Heart right ventricle (tissue), 16 donors: ENCODE data around the gene IGF2R. TPM values are rescaled to one million over a fixed set of nuclear protein-coding genes. Genes with fewer than 3 reads are reported as not detected.
"Not testable (repeated sequence)": the region's sequence is repeated elsewhere in the genome, so short reads cannot be mapped to it uniquely, and the experiment has no call there.

Source experiments
- ATAC-seq, 8 donors: fragments of 200-7000 bp; cut with Tn5 transposase; one replicate each; pipeline ENCODE4 v1.9.1; 2020; ENCODE audit warnings: mild to moderate bottlenecking in 8 of 8, moderate library complexity in 8 of 8, moderate number of reproducible peaks in 1 of 8
- DNase-seq, 2 donors: peaks; one replicate each; pipeline ENCODE4 v3.0.0-alpha.2; 2020
- H3K27ac ChIP-seq, 10 donors: fragments of 200-600 bp; sonication (generic) in 2 of 10; one replicate each; pipeline versions ENCODE4 v1.5.0 to v1.8.0; 2020 to 2022; ENCODE audit warnings: mild to moderate bottlenecking in 3 of 10
- H3K27me3 ChIP-seq, 7 donors: fragments of 200-600 bp; one replicate each; pipeline ENCODE4 v1.8.0; 2021 to 2022; ENCODE audit warnings: mild to moderate bottlenecking in 2 of 7
- H3K36me3 ChIP-seq, 9 donors: fragments of 200-600 bp; sonication (generic) in 1 of 9; one replicate each; pipeline versions ENCODE4 v1.5.0 to v1.8.0; 2020 to 2022; ENCODE audit warnings: mild to moderate bottlenecking in 2 of 9
- H3K4me1 ChIP-seq, 9 donors: fragments of 200-600 bp; sonication (generic) in 1 of 9; one replicate each; pipeline versions ENCODE4 v1.5.0 to v1.8.0; 2020 to 2022; ENCODE audit warnings: mild to moderate bottlenecking in 4 of 9
- H3K4me3 ChIP-seq, 10 donors: fragments of 200-600 bp; sonication (generic) in 2 of 10; one replicate each; pipeline versions ENCODE4 v1.5.0 to v1.8.0; 2020 to 2022; ENCODE audit warnings: mild to moderate bottlenecking in 7 of 10, moderate library complexity in 2 of 10
- H3K9me3 ChIP-seq, 11 donors: fragments of 200-600 bp in 10 of 11; sonication (generic) in 2 of 11; one replicate each; pipeline versions ENCODE4 v1.5.0 to v1.8.0; 2013 to 2022; ENCODE audit warnings: mild to moderate bottlenecking in 2 of 11, control low read depth in 1 of 11, moderate library complexity in 1 of 11
- CTCF ChIP-seq, 9 donors: fragments of 200-600 bp; sonication (generic) in 2 of 9; IDR thresholded peaks; one replicate each; pipeline versions ENCODE4 v1.5.0 to v1.8.0; 2021 to 2022; ENCODE audit warnings: antibody characterized with exemption in 9 of 9, mild to moderate bottlenecking in 5 of 9, moderate library complexity in 1 of 9
- WGBS, 2 donors: extraction: QIAGEN DNeasy Blood & Tissue Kit; methylation state at CpG; one replicate each; pipeline ENCODE4 v1.1.7; 2013; ENCODE audit warnings: inconsistent platforms in 1 of 2; 5-methylcytosine and 5-hydroxymethylcytosine counted together
- intact Hi-C, 10 donors: fragments of 100-400 bp; cut with DNase I; formaldehyde crosslinking; loops; one replicate each; pipeline versions ENCODE4 v1.11.1 to v1.14.2; 2022
- polyA plus RNA-seq, 2 donors: library from polyadenylated mRNA; stranded (reverse); fragments of 200-250 nt; gene quantifications; one replicate each; pipeline ENCODE4 v1.2.3, GENCODE V29; 2013
- total RNA-seq, 10 donors: library from RNA; stranded (reverse); fragmentation: NEBNext Ultra II Directional in 3 of 10; extraction: Animal tissue kit (Norgen Biotek cat#: 25700) in 3 of 10; gene quantifications; one replicate each; pipeline versions ENCODE4 v1.2.1 to v1.2.4, GENCODE V29; 2021 to 2023
- donor health status: Arrhythmogenic right ventricular cardiomyopathy.
- donor health status: ischemic (EF 13 %, LVEDD 7.1; RV severe dilation, severe dysfunction).
- donor health status: healthy with polysubstance abuse.
- donor health status: DM: no; HTN: yes; CAD: no.
- donor health status: DM: no; HTN: no; CAD: no.
- donor health status: ischemic (EF 25% LVEDD 6.9; RV normal size, moderate dysfunction).
- donor health status: ischemic (EF 25% LVEDD 5.7; RV mildly dilated, moderate dysfunction).
- donor health status: healthy.
- donor health status: DM: yes; HTN: yes; CAD: no.
- donor health status: Ischemic cardiomyopathy.
- donor health status: ischemic (EF 35%, LVEDD 5.7; RV mildly dilated, moderate dysfunction).
- donor health status: nonischemic (EF 11% LVEDD 7.7; RV severe dilation, severe dysfunction).
- donor health status: DM: yes; HTN: yes; CAD: no.
- donor health status: PGD.
- donor health status: ischemic (EF 29% LVEDD 5.4; RV normal size, mild dysfunction).
- donor health status: nonischemic (EF 23%, LVEDD 6.1; RV moderate dilation, normal function).

Gene IGF2R
- total and polyA plus RNA-seq, 12 donors = 13.7 to 95.6 (median 70.2) TPM

- H3K27ac ChIP-seq = no peak overlapping the region
- WGBS, 2 donors = 91 to 94% methylated on average over 2 of the region's 2 CpGs
- no peak for TF ChIP-seq CTCF (IDR thresholded peaks at IDR 0.05)
- H3K27me3 ChIP-seq = peaks cover 0 to 2% (median 0%) of the 10 kb centered on the region in 7 donors
- intact Hi-C loops = no loop called here
- H3K9me3 ChIP-seq = no peaks in the 10 kb centered on the region
- no peak for ATAC-seq
- H3K4me3 ChIP-seq = no peak overlapping the region
- DNase-seq = no peak
- H3K36me3 ChIP-seq = no peaks in the 10 kb centered on the region
- peaks cover 4 to 69% (median 11%) of the 10 kb centered on the region in 9 donors for H3K4me1 ChIP-seq
Observed at GRCh38 chr6:159964046-159964445, 4.8 kb upstream of the IGF2R start.

- peaks cover 6 to 63% (median 19%) of the 10 kb centered on the region in 9 donors for H3K4me1 ChIP-seq
- no peak for DNase-seq
- peaks cover 0 to 2% (median 0%) of the 10 kb centered on the region in 7 donors for H3K27me3 ChIP-seq
- 55 to 72% methylated on average over 4 of the region's 4 CpGs for WGBS, 2 donors
- no peak for ATAC-seq
- TF ChIP-seq CTCF (IDR thresholded peaks at IDR 0.05) = no peak
- H3K4me3 ChIP-seq = no peak overlapping the region
- no peaks in the 10 kb centered on the region for H3K9me3 ChIP-seq
- H3K36me3 ChIP-seq = no peaks in the 10 kb centered on the region
- H3K27ac ChIP-seq = peak overlapping the region in 1 of 10 donors; percentile 52
- intact Hi-C loops = no loop called here
Observed at GRCh38 chr6:159966339-159966738, 2.5 kb upstream of the IGF2R start.

DNA sequence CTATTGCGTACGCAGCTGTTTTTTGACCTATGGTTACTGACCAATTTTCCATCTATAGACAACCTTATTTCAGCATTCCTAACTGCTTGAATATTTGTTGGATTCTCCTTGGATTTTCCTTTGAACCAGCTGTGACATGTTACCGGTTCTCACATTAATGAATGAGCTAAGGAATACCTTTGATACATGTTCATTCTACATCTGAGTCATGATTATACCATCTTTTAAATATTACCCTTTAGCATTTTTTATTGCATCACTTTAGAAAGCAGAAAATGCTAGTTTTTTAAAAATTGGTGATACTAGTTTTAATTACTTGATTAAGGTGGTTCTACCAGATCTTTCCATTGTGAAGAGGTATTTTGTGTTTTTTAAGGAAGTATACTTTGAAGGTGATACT is 1.9 kb upstream of the IGF2R start:
- Histone ChIP-seq H3K27me3 (peaks cover 0 to 2% (median 0%) of the 10 kb centered on the region in 7 donors), H3K36me3 (no peaks in the 10 kb centered on the region), H3K4me1 (peaks cover 6 to 64% (median 21%) of the 10 kb centered on the region in 9 donors), H3K27ac (peak overlapping the region in 1 of 10 donors; percentile 52), H3K9me3 (no peaks in the 10 kb centered on the region), H3K4me3 (no peak overlapping the region)
- WGBS, 2 donors = 72 to 88% methylated on average over 3 of the region's 3 CpGs
- ATAC-seq = no peak
- no peak for TF ChIP-seq CTCF (IDR thresholded peaks at IDR 0.05)
- no peak for DNase-seq
- intact Hi-C loops = no loop called here

DNA sequence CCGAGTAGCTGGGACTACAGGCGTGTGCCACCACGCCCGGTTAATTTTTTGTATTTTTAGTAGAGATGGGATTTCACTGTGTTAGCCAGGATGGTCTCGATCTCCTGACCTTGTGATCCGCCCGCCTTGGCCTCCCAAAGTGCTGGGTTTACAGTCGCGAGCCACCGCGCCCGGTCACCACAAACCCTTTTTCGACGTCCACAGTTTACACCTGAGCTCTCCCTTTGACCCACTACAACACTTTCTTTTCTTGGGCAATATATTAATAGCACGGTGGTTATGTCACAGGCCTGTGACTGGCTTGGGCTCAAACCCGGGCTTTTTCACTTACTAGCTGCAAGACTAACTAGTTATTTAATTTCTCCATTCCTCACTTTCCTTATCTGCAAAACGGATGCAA is 1.3 kb upstream of the IGF2R start:
- Histone ChIP-seq H3K27ac (peak overlapping the region in 1 of 10 donors; percentile 93), H3K4me1 (peaks cover 9 to 69% (median 27%) of the 10 kb centered on the region in 9 donors)
- H3K27me3 ChIP-seq, intact Hi-C loops, H3K9me3 ChIP-seq, ATAC-seq, H3K4me3 ChIP-seq, DNase-seq, H3K36me3 ChIP-seq: not testable (repeated sequence)
- WGBS, 2 donors = 91% methylated on average over 17 of the region's 17 CpGs

GRCh38 chr6:159969204-159969912 is 476 bp downstream of the IGF2R start:
- no peaks in the 10 kb centered on the region for H3K36me3 ChIP-seq
- intact Hi-C loops = no loop called here
- H3K9me3 ChIP-seq = no peaks in the 10 kb centered on the region
- peak overlapping the region; percentile 26 to 98 (median 94) for H3K27ac ChIP-seq
- peaks cover 15 to 76% (median 45%) of the 10 kb centered on the region in 9 donors for H3K4me1 ChIP-seq
- H3K27me3 ChIP-seq = peaks cover 0 to 2% (median 0%) of the 10 kb centered on the region in 7 donors
- ATAC-seq (peak; percentile 7 to 51 (median 18)), DNase-seq (peak in 1 of 2 donors; percentile 48)
- WGBS, 2 donors = 1% methylated on average over 57 to 91 of the region's 91 CpGs
- peak in 3 of 9 donors; percentile 7 to 31 (median 31) for TF ChIP-seq CTCF (IDR thresholded peaks at IDR 0.05)
- peak overlapping the region; percentile 84 to 99 (median 97) for H3K4me3 ChIP-seq
